Gastroesophageal sphincter (tissue), 4 donors: ENCODE results near the gene KCNJ9. TPM values are rescaled to one million over a fixed set of nuclear protein-coding genes. Genes with fewer than 3 reads are reported as not detected.
"Not testable (repeated sequence)": the region's sequence is repeated elsewhere in the genome, so short reads cannot be mapped to it uniquely, and the experiment has no call there.

Experiments
- ATAC-seq: fragments of 150-250 bp; one replicate; pipeline ENCODE4 v1.9.1; 2016; ENCODE audit warnings: mild to moderate bottlenecking, moderate library complexity
- H3K27ac ChIP-seq, 4 donors: fragments of 200-600 bp; sonication (generic) in 3 of 4; 1 replicate in 3 of 4; 2 replicates in 1 of 4; pipeline ENCODE4 v1.5.1; 2016 to 2019
- H3K27me3 ChIP-seq: fragments of 200-600 bp; sonication (generic); one replicate; pipeline ENCODE4 v1.5.1; 2019
- H3K36me3 ChIP-seq, 2 donors: fragments of 200-600 bp; sonication (generic); one replicate each; pipeline ENCODE4 v1.5.1; 2019; ENCODE audit warnings: control low read depth in 1 of 2
- H3K4me1 ChIP-seq, 3 donors: fragments of 200-600 bp; sonication (generic); 1 replicate in 2 of 3; 2 replicates in 1 of 3; pipeline ENCODE4 v1.5.1; 2016 to 2019; ENCODE audit warnings: control low read depth in 2 of 3
- H3K4me3 ChIP-seq, 2 donors: fragments of 200-600 bp; sonication (generic); one replicate each; pipeline ENCODE4 v1.5.1; 2019; ENCODE audit warnings: mild to moderate bottlenecking in 1 of 2, moderate library complexity in 1 of 2
- H3K9me3 ChIP-seq, 3 donors: fragments of 200-600 bp; sonication (generic); one replicate each; pipeline ENCODE4 v1.5.1; 2017 to 2019; ENCODE audit warnings: control low read depth in 2 of 3
- EP300 ChIP-seq: sonication (generic); formaldehyde crosslinking; IDR thresholded peaks from one replicate; pipeline ENCODE4 v1.6.1; 2017; ENCODE audit warnings: antibody characterized with exemption, mild to moderate bottlenecking
- POLR2A ChIP-seq, 2 donors: fragments of 450-650 bp; IDR thresholded peaks; one replicate each; pipeline ENCODE4 v1.6.1; 2017; ENCODE audit warnings: antibody characterized with exemption in 2 of 2, mild to moderate bottlenecking in 2 of 2, moderate library complexity in 1 of 2
- POLR2AphosphoS5 ChIP-seq: sonication (generic); formaldehyde crosslinking; IDR thresholded peaks from one replicate; pipeline ENCODE4 v1.6.1; 2017; ENCODE audit warnings: antibody characterized with exemption
- WGBS, 2 donors: methylation state at CpG; one replicate each; pipeline ENCODE4 v1.1.5; 2018; ENCODE audit warnings: low coverage in 1 of 2; 5-methylcytosine and 5-hydroxymethylcytosine counted together
- total RNA-seq, 4 donors: library from RNA; depleted of rRNA; stranded (reverse); fragments of >200 nt; gene quantifications; one replicate each; pipeline ENCODE4 v1.1.0, GENCODE V29; 2016
- TF ChIP-seq, protein P1 (sequence below), 4 experiments: fragments of 200-600 bp in 2 of 4; fragments of 450-650 bp in 2 of 4; sonication (generic) in 1 of 4; IDR thresholded peaks; one replicate each; pipeline ENCODE4 v1.5.1; 2017 to 2019; ENCODE audit warnings: antibody characterized with exemption in 4 of 4, mild to moderate bottlenecking in 2 of 4, moderate library complexity in 2 of 4

KCNJ9 gene
- total RNA-seq, 4 donors from 2014 or later: not detected

DNA sequence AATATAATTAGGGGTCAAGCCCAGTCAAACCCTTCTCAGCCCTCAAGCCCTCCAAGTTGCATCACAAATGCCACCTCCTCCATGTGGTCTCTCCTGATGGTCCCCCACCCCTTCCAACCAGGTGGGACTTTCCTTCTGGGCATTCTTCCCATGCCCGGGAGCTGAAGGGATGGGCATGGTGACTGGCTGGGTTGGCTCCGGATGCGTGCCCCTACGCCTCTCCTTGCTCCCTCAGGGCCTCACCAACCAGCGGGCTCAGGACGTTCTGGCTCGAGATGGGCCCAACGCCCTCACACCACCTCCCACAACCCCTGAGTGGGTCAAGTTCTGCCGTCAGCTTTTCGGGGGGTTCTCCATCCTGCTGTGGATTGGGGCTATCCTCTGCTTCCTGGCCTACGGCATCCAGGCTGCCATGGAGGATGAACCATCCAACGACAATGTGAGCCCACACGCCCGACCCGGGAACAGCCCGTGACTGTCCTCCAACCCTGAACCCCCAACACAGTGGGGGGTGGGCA, 41.7 kb downstream of the KCNJ9 start:
- no peak for ATAC-seq
- WGBS, 2 donors: 100% methylated on average over 1 of the region's 16 CpGs; no CpG with 5 or more reads in 1 of the 2 donors
- Histone ChIP-seq H3K4me1 (peaks cover 0 to 86% (median 6%) of the 10 kb centered on the region in 3 donors), H3K9me3 (no peaks in the 10 kb centered on the region), H3K27ac (peak overlapping the region in 3 of 4 donors; percentile 66 to 83 (median 80)), H3K36me3 (peaks cover 0 to 69% of the 10 kb centered on the region in 2 donors), H3K27me3 (no peaks in the 10 kb centered on the region), H3K4me3 (no peak overlapping the region)
- TF ChIP-seq POLR2AphosphoS5: no peak
- TF ChIP-seq, protein P1, sequence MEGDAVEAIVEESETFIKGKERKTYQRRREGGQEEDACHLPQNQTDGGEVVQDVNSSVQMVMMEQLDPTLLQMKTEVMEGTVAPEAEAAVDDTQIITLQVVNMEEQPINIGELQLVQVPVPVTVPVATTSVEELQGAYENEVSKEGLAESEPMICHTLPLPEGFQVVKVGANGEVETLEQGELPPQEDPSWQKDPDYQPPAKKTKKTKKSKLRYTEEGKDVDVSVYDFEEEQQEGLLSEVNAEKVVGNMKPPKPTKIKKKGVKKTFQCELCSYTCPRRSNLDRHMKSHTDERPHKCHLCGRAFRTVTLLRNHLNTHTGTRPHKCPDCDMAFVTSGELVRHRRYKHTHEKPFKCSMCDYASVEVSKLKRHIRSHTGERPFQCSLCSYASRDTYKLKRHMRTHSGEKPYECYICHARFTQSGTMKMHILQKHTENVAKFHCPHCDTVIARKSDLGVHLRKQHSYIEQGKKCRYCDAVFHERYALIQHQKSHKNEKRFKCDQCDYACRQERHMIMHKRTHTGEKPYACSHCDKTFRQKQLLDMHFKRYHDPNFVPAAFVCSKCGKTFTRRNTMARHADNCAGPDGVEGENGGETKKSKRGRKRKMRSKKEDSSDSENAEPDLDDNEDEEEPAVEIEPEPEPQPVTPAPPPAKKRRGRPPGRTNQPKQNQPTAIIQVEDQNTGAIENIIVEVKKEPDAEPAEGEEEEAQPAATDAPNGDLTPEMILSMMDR (IDR thresholded peaks at IDR 0.05): no peak
- TF ChIP-seq EP300: no peak
- no peak for TF ChIP-seq POLR2A (IDR thresholded peaks at IDR 0.05)

- Histone ChIP-seq H3K4me3 (no peak overlapping the region), H3K4me1 (peaks cover 0 to 85% (median 0%) of the 10 kb centered on the region in 3 donors), H3K36me3 (peaks cover 0 to 76% of the 10 kb centered on the region in 2 donors), H3K27ac (peak overlapping the region; percentile 41 to 83 (median 73)), H3K27me3 (no peaks in the 10 kb centered on the region), H3K9me3 (no peaks in the 10 kb centered on the region)
- TF ChIP-seq EP300 (no peak), POLR2AphosphoS5 (no peak), POLR2A (IDR thresholded peaks at IDR 0.05) (no peak)
- TF ChIP-seq, protein P1 (IDR thresholded peaks at IDR 0.05): no peak
- no peak for ATAC-seq
Observed at GRCh38 chr1:160123726-160124125, 42.4 kb downstream of the KCNJ9 start.

DNA sequence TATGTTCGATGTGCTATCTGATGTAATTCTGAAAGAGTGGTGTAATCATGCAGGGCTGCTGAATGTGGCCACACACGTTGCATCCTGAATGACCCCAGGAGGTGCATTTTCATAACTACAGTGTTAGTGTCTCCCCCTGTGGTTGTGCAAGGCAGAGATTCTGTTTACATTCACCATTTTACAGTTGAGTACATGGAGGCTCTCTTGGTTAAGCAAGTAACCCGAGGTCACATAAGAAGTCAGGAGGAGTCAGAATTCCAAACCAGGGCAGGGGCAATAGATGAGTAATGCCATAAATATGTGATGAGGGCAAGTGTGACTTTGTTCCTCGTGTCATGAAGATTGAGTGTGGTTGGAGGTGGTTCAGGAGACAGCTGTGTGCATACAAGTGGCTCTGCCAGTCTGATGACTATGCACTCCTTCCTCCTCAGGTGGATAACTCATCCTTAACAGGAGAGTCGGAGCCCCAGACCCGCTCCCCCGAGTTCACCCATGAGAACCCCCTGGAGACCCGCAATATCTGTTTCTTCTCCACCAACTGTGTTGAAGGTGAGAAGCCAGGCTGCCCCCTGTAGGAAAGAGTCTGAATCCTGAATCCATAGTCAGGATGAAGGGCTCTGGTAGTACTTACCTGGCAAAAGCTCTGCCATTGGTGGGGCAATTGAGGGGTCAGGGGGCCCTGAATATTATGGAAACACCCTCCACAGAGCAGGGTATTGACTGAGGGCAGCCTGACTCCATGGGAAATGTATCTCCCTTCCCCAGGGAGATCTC, 43.6 kb downstream of the KCNJ9 start:
- no peaks in the 10 kb centered on the region for H3K27me3 ChIP-seq
- 27 to 35% methylated on average over 3 to 4 of the region's 8 CpGs for WGBS, 2 donors
- TF ChIP-seq EP300: no peak
- TF ChIP-seq, protein P1 (IDR thresholded peaks at IDR 0.05): peak in 3 of 4 experiments; percentile 32 to 42 (median 38)
- TF ChIP-seq POLR2A (IDR thresholded peaks at IDR 0.05): no peak
- peak; percentile 94 for TF ChIP-seq POLR2AphosphoS5
- peaks cover 0 to 84% (median 0%) of the 10 kb centered on the region in 3 donors for H3K4me1 ChIP-seq
- H3K27ac ChIP-seq: peak overlapping the region; percentile 69 to 83 (median 76)
- peak; percentile 90 for ATAC-seq
- H3K36me3 ChIP-seq: peaks cover 0 to 87% of the 10 kb centered on the region in 2 donors
- no peaks in the 10 kb centered on the region for H3K9me3 ChIP-seq
- no peak overlapping the region for H3K4me3 ChIP-seq

- Histone ChIP-seq H3K4me1 (peaks cover 0 to 84% (median 3%) of the 10 kb centered on the region in 3 donors), H3K27me3 (no peaks in the 10 kb centered on the region), H3K27ac (peak overlapping the region; percentile 69 to 83 (median 76)), H3K36me3 (peaks cover 0 to 94% of the 10 kb centered on the region in 2 donors), H3K4me3 (no peak overlapping the region), H3K9me3 (no peaks in the 10 kb centered on the region)
- no peak for ATAC-seq
- 50 to 70% methylated on average over 1 of the region's 1 CpG for WGBS, 2 donors
- no peak for TF ChIP-seq POLR2A (IDR thresholded peaks at IDR 0.05)
- TF ChIP-seq POLR2AphosphoS5: no peak
- no peak for TF ChIP-seq EP300
- TF ChIP-seq, protein P1 (IDR thresholded peaks at IDR 0.05): no peak
Observed at GRCh38 chr1:160125746-160126145, 44.4 kb downstream of the KCNJ9 start.

DNA sequence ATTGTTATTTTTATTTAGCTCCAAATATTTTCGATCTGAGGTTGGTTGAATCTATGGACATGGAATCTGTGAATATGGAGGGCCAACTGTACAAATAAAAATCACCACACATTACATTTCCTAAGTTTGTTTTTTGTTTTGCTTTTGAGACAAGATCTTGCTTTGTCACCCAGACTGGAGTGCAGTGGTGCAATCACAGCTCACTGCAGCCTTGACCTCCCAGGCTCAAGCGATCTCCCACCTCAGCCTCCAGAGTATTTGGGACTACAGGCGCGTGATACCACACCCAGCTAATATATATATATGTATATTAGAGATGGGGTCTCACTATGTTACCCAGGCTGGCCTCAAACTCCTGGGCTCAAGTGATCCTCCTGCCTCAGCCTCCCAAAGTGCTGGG, 45.0 kb downstream of the KCNJ9 start:
- 60 to 69% methylated on average over 4 of the region's 4 CpGs for WGBS, 2 donors
- H3K9me3 ChIP-seq, ATAC-seq, H3K4me3 ChIP-seq, H3K27me3 ChIP-seq: not testable (repeated sequence)
- Histone ChIP-seq H3K4me1 (peaks cover 3 to 84% (median 9%) of the 10 kb centered on the region in 3 donors), H3K36me3 (peaks cover 0 to 94% of the 10 kb centered on the region in 2 donors), H3K27ac (peak overlapping the region in 2 of 4 donors; percentile 83 to 88)
